Hematopoietic multipotent progenitor cell treated with erythropoietin and hydrocortisone succinate and interleukin-3 and kit ligand, for 4 days (in vitro differentiated cells): ENCODE data around the gene SPART.
"Not testable (repeated sequence)": the region's sequence is repeated elsewhere in the genome, so short reads cannot be mapped to it uniquely, and the experiment has no call there.

Experiments used
- DNase-seq: peaks from one replicate; pipeline ENCODE4 v3.0.0-alpha.2; 2015

The SPART gene

GRCh38 chr13:36313047-36313969 lies 32.9 kb downstream of the SPART start:
- no peak for DNase-seq

DNA sequence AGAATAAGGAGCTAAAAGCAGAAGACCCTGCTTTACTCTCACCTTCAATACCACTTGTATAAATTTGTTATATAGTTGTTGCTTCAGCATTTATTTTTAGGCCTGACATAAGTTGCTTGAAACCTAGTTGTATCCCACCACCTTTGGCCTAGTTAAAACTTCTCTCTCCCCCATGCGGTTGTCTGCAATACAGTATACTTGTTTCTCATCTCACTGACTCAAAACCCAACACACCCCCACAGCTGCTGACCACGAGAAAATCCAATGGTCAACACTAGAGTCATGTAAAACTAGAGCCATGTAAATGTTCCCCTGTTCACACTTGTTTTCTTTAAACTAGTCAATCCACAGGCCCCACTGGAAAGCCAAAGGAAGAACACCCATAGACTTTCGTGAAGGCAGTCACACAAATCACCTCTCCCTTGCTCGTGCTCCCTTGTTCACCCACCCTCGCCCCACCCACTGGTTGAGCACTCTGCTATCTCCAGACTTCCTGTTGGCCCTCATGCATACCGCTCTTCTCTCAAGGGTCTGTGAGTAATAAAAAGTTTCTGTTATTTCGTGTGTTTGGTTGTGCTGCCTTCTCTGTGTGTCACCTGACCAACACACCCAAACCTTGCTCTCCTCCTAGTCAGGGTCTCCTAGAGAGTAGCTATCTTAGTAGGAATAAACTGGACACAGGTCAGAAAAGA lies 35.6 kb downstream of the SPART start:
- DNase-seq = no peak

GRCh38 chr13:36302289-36302688 lies 43.9 kb downstream of the SPART start:
- no peak for DNase-seq

DNA sequence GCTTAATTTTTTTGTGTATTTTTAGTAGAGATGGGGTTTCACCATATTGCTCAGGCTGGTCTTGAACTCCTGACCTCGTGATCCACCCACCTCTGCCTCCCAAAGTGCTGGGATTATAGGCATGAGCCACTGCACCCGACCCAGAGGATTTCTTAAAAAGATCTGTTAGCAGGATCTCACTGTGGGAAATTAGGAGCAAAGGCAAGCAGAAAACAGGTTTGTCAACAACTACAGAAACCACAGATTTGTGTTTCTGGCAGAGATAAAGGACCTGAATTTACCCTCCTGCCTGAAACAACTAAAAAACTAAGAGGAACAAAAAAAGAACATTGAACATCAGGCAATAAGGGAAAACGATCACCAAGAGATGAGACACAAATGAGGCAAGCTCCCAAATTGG lies 46.7 kb downstream of the SPART start:
- not testable (repeated sequence) for DNase-seq

DNA sequence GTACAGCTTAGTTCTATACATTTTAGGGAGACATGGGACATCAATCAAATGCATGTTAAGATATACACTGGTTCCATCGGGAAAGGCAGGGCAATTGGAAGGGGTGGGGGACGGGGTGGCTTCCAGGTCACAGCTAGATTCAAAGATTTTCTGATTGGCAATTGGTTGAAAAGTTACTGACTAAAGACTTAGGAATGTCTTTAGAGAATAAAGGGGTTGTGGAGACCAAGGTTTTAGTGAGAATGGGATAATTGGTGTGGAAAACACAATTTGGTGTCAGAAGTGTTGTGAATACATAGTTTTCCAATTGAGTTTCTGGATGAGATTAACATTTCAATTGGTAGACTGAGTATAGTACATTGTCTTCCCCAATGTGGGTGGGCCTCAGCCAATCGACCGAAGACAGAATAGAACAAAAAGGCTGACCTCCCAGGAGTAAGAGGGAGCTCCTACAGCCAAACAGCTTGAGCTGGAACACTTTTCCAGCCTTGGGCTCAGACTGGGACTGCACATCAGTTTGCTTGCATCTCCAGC lies 47.6 kb downstream of the SPART start:
- DNase-seq = no peak

GRCh38 chr13:36297366-36298338 lies 48.5 kb downstream of the SPART start, which contains the start of gene CCDC169:
Gene CCDC169 (minus strand): TSS chr13:36297814. CDS start chr13:36297719, 95 bp downstream.
- DNase-seq = peak; percentile 92

DNA sequence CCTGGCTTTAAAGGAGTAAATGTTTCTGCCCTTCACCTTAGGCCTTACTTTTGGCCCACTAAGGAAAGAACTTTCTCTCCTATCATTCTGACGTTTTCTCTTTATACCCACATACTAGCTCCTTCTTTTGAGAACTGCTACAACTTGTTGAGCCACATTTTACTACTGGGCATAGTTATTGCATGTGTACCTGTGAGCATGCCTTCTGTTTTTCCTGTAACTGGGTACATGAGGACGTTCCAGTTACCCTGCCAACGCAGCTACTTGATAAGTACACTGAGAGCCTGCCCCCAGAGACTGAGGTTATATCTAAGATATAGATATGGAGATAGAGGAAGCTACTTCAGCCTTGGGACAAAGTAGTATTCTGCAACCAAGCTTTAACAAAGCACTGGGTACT lies 52.1 kb downstream of the SPART start:
- DNase-seq = peak; percentile 69

DNA sequence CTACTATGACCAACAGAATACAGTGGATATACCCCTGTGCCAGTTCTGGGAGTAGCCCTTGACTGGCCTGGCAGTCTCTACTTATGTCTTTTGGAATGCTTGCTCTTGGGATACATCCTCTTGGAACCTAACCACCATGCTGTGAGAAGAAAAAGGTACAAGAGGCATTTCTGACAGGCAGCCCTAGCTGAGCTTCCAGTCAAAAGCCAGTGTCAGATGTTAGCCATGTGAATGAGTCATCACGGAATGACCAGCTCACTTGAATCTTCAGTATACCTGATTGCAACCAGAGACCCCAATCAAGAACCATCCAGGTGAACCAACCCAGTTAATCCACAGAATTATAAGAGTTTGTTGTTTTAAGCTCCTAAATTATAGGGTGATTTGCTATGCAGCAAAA lies 52.7 kb downstream of the SPART start:
- no peak for DNase-seq

DNA sequence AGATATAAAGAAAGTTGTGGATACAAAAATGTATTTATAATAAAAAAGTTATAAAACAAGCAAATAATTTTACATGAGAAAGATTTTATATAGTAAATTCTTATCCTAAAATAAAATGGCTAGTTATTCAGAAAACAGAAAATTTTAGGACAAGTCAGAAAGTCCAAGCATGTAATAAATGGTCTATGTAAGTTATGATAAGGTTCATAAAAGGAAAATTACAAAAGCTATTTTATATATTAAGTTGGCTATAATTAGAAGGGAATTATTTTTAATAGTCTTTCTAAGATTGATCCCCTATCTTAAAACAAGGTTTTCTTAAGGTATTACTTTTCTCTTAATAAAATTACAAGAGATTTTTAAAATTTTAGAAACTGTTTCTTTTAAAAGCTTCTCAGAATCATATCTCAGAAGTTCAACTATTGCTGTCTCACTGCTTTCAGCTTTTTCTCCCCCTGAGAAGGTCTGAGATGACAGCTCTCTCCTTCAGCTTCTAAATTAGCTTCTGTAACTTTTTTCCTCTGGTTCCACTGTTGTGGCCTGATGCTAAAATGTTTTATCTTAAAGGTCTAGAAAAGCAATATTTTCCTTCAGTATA lies 57.3 kb downstream of the SPART start:
- DNase-seq = peak; percentile 34

- DNase-seq = no peak
These were observed 60.2 kb downstream of the SPART start for GRCh38 chr13:36286006-36286405.

DNA sequence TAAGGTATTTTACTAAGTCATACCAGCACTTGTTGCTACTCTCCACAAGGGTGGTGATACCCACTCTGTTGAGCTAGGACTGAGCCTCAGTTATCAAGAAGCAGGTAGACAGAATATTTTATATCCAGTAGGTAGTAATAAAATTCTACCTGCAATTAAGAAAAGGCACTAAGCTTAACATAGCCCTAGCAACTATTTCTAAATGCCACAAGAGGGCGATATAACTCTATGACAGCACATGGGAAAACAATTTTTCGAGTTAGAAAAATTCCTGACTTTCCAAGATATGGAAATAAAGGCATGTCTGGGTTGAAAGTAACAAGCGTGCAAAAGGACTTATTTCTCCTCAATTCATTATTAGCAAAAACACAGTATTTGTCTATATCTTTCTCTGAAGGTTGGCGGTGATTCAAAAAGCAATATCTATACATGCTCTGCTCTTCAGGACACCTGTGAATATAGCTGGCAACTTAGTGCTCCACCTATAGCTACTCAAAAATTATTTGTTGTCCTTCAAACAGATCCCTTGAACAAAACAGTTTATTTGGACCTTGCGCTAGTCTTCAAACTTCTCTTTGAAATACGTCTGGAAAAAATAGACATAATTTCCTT lies 63.3 kb downstream of the SPART start:
- DNase-seq = peak; percentile 60

- peak; percentile 85 for DNase-seq
These were observed 70.8 kb downstream of the SPART start for GRCh38 chr13:36275190-36276002.

DNA sequence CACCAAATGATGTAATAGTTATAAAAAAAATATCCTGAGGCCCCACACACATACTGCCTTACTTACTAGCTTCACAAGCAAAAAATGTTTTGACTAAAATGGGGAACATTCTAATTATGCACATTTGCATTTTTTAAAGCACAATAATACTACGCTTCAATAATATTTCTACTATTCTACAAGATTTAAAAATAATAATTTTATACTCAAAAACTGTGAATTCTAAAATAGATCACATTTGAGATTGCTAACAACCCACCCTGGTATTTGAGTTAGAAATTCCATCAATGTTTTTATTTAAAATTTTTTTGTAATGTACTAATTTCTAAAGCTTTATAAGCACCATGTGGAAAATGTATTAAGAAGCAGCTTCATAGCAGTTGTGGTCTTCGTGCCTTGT lies 72.8 kb downstream of the SPART start:
- DNase-seq = no peak

- no peak for DNase-seq
These were observed 84.2 kb downstream of the SPART start for GRCh38 chr13:36261976-36262375.

- DNase-seq = no peak
These were observed 85.2 kb downstream of the SPART start for GRCh38 chr13:36261011-36261410.

GRCh38 chr13:36259361-36260137 lies 86.6 kb downstream of the SPART start:
- no peak for DNase-seq

DNA sequence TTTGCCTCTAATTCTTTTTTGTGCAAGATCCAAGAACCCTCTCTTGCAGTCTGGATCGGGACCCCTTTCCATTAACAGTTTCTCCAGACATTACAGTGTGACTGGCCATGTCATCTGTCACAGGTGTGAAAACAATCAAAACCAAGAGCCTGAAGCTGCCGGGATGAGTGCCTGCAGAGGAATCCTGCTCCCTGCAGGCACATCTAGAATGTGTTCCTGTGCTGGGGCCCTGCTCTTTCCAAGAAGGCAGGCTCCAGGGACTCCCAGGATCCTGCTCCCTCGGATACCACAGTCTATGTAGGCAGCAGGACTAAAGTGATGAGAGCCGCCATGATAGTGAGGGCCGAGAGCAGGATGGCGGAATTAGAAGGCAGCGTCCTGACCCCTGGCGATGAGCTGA lies 87.4 kb downstream of the SPART start:
- no peak for DNase-seq
